Amniotic stem cell (primary cell): ENCODE results near the gene NIF3L1.
A peak's percentile ranks its signal among the peaks of the same experiment; 100 is the strongest.
"Not testable (repeated sequence)": the region's sequence is repeated elsewhere in the genome, so short reads cannot be mapped to it uniquely, and the experiment has no call there.

Experiments
- DNase-seq: peaks from one replicate; lab custom pipeline; 2025; lab: John Stamatoyannopoulos, UW

Gene NIF3L1

DNA sequence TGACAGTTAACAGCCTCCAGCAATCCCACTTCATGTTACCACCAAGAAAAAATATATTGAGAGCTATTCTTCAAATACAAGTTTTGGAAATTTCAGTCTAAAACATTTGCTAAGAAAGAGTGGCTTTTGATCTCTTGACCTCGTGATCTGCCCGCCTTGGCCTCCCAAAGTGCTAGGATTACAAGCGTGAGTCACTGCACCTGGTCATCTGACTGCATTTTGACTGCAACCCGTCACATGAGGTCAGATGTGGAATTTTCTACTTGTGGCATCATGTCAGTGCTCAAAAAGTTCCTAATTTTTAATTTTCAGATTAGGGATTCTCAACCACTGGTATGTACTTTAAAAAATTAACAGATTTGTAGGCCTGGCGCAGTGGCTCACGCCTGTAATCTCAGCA lies 15.6 kb upstream of the NIF3L1 start:
- no peak for DNase-seq

DNA sequence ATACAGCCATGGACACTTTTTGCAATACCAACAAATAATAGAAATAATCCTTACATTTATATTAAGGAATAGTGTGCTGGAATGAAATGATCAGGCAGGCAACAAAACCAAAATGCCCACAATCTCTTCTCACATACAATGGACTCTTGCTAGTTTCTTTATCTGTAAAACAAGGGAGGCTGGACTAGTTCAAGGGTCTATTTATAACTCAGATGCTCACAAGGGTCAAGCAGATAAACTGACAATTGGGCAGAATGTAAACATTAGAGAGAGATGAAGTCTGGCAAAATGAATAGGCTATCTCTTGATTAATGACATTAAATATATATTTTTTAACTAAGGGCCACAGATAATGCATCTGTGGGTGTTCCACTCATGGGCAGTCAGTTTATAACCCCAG lies 11.7 kb upstream of the NIF3L1 start:
- DNase-seq: no peak

DNA sequence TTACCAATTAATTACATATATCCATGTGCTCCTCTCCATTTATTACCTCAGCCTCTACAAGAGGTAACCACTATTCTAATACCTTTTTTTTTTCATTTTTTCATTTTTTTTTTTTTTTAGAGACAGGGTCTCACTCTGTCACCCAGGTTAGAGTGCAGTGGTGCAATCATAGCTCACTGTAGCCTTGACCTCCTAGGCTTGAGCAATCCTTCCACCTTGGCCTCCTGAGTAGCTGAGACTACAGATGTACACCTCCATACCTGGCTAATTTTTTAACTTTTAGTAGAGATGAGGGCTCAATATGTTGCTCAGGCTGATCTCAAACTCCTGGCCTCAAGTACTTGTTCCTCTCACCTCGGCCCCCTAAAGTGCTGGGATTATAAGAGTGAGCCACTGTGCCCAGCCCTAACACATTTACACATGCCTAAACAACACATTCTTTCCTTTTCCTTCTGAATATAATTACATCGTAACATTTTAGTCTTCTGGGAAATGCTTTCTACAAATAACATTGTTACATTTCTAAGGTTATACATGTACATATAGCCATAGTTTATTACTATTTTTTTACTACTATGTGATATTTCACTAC lies 10.8 kb upstream of the NIF3L1 start:
- no peak for DNase-seq

DNA sequence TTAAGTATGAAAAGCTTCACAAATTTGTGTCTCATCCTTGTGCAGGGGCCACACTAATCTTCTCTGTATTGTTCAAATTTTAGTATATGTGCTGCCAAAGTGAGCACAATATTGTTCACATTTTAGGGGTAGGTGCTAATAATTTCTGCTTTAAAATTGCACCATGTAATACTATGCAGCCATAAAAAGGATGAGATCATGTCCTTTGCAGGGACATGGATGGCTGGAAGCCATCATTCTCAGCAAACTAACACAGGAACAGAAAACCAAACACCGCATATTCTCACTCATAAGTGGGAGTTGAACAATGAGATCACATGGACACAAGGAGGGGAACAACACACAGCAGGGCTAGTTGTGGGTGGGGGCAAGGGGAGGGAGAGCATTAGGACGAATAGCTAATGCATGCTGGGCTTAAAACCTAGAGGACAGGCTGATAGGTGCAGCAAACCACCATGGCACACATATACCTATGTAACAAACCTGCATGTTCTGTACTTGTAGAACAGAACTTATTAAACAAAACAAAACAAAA lies 7.4 kb upstream of the NIF3L1 start:
- not testable (repeated sequence) for DNase-seq

DNA sequence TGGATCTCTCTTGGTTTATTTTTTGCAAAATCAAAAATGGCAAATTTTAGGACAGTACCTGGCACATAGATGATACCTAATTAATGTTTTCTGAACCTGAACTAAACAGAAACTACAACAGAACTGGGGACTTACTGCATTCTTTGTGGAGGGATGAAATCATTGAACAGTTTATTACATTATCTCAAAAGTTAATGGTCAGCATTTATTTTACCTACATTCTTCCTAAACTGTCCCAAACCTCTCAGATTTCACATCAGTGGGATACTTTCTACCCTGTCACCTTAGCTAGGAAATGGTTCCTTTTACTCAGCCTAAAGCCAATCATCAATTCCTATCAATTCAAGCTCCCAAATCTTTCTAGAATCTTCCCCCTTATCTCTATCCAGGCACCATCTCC lies 10.3 kb downstream of the NIF3L1 start:
- DNase-seq: no peak

DNA sequence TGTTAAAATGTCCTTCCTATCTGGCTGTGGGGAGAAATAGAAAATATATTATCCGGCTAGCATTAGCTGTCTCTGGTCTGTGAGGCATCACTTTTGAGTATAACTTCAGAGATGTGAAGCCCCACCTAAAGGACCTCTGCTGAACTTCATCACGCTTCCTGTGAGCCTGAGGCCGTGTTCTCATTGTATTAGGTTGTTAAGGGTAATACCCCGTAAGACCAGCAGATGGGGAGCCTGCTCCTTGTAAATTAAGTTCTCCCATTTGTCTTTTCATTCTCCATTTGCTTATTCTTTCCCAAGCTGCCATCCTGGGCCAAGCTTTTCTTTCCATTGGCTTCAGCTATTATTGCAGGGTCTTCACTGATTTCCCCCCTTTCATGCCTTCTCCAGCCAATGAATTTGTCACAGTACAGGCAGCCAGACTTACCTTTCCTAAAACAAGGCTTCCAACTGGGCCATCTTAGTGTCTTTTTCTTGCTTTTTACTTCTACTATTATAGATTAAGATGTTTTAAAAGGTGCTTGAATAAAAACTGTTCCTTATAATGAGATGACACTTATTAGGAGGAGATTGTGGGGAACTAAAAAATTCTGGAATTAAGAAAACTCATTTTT lies 12.4 kb downstream of the NIF3L1 start:
- DNase-seq: peak; percentile 86

DNA sequence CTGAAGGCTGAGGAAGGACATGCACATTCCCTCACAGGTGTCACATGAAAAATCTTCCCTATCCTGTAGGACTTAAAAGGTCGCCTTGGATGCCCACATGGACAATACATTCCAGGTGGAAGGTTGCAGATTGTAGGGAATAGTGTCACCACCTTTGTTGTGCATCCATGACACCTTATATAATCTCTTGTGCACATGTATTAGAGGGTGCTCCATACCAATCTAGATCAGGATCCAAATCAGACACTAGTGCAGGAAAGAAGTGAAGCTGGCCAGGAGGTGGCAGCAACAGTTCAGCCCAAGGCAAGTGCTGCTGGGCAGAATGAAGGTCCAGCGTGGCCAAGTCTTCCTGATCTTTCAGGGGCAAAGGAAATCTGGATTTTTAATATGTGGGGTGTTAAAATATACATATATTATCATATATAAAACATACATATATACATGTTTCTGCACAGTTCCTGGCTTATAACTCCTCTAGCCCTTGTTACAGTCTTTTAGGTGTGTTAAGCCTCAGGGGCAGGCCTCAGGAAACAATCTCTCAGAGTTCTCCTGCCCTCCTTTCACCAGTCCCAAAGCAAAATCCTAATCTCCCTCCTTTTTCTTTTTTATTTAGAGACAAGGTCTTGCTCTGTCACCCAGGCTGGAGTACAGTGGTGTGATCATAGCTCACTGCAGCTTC lies 16.6 kb downstream of the NIF3L1 start:
- DNase-seq: peak; percentile 19

DNA sequence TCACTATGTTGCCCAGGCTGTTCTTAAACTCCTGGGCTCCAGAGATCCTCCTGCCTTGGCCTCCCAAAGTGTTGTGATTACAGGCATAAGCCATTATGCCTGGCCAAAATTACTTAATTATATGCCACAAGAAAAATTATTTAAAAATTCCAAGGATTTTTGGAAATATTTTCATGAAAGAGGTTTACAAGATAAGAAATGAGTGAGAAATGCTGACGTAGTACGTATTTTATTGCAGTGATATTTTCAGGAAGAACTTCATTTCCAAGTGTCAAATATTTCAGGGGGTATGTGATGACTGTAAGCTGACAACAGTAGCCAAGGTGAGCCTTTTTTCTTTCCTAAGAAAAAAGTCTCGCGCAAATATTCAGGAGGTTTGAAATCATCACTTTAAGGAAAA lies 20.8 kb downstream of the NIF3L1 start:
- no peak for DNase-seq

DNA sequence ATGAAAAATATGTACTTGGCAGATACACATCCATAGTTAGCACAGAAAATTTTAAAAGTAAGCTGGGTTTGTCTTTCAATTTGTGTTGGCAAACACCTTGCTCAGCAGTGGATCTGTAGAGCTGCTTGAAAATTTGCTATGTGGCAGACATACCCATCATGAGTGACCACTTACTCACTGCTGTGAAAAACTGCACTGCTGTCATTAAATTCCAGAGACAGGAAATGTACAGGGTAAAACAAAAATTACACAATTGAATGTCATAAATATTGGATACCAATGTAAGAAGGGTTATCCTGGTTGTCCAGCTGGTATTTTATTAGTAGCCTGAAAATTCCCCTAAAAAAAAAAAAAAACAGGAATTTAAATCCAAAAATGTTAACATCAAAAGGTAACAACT lies 24.5 kb downstream of the NIF3L1 start:
- peak; percentile 18 for DNase-seq

DNA sequence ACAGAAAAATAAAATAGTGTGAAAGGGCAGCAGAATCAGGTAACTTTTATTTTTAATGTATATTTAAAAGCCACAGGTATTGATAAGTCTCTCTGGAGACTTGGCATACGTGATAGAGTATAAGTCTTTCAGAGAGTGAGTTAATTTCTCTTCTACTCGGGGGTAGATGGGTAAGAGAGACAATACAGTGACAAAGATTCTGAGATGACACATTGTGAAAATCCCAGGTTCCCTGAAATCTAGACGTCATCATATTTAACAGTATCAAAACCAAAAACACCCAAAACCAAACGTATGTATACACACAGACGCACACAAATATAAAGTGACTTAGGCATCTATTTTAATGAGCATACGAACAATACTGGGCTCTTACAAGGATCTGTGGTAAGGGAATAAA lies 33.3 kb downstream of the NIF3L1 start:
- no peak for DNase-seq

DNA sequence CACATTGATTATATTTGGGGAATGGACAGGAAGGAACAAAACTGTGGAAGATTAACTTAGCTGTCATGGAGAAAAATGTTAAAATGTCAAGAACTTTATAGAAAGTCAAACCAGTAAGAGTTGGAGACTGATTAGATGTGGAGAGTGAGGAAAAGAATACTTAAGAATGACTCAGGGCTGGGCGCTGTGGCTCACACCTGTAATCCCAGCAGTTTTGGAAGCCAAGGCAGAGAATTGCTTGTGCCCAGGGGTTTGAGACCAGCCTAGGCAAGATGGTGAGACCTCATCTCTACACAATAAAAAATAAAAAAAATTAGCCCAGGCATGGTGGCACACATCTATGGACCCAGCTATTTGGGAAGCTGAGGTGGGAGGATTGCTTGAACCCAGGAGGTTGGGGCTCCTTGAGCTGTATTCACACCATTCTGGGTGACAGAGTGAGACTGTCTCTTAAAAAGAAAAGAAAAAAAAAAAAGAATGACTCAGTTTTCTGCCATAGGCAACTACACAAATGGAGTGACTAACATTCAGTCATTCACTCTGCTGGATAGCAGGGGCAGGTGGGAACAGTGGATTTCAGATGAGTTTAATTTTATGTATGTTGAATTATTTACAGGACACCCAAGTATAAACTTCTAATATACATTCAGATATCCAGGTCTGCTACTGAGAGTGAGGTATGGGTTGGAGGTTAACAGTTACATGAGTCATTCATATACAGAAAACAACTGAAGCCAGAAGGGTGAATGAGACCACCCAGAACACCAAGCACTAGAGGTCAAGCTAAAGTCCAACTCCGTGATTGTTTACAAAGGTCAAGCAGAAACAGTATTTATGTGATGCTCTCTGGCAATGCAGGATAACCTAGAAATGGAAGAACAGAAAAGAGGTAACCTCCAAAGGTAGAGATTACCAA lies 40.4 kb downstream of the NIF3L1 start:
- DNase-seq: no peak

DNA sequence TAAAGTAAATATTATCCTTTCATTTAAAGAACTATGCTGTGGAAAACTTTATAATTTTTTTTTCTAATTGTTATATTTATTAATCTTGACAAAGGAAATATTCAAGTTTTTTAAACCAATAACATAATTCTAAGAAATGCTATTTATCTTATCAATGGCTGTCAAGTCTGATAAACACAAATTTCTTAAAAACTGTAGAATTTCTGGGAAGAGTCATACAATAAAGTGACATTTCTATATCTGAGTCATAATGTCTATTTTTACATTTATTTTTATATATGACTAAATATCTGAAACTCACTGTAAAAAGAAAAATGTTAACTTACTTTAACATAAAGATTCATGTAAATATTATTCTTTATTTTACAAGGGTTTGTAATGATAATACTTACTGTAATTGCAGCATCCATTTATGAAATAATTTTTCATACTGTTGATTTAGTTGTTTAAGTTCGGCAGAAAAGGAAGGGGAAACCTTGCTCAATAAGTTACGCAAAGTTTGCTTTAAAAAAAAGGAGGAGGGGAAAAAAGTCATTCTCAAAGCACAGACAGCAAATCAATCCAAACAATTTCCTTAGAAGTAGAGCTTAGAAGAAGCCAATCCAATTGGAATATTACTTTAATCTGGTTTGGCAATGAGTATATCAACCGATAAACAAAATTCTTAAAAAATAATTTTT lies 41.9 kb downstream of the NIF3L1 start:
- no peak for DNase-seq

DNA sequence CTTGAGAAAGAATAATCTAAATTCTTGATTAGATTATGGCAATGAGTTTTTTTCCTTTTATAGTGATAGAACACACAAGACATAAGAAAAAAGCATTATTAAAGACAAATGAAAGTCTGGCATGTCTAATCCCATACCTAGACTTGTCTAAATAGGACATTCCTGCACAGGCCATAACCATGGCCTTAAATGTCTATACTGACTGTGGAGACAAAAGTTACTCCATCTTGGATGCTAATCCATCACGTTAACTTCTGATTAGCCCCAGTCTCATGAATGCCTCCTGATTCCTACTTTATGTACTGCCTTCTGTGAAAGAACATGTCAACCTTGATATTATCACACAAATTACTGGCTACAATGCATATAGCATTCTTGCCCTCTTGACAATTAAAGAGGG lies 50.7 kb downstream of the NIF3L1 start:
- no peak for DNase-seq

DNA sequence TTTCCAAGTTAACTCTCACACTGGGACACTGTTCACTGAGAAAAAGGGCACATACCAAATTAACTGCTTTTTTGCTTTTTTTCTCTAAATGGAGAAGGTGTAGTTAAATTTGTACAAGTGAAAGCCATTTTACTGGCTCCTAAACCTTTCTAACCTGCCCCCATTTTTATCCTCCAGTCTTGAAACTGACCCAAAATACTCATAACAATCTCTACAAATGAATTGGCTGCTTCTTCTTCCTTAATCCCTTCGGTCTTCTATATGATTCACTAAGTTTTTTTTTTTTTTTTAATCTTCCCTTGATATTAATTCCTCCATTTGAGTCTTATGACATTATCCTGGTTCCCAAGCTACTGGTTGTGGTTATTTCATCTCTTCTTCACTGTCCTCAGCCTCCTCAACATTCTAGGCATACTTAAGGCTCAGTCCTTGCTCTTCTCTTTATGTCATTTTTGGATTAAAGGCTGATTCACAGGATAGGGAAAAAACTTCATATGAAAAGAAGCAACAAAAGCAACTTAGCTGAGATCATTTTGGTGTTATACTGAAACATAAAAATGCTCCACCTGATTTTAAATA lies 54.4 kb downstream of the NIF3L1 start:
- DNase-seq: no peak

DNA sequence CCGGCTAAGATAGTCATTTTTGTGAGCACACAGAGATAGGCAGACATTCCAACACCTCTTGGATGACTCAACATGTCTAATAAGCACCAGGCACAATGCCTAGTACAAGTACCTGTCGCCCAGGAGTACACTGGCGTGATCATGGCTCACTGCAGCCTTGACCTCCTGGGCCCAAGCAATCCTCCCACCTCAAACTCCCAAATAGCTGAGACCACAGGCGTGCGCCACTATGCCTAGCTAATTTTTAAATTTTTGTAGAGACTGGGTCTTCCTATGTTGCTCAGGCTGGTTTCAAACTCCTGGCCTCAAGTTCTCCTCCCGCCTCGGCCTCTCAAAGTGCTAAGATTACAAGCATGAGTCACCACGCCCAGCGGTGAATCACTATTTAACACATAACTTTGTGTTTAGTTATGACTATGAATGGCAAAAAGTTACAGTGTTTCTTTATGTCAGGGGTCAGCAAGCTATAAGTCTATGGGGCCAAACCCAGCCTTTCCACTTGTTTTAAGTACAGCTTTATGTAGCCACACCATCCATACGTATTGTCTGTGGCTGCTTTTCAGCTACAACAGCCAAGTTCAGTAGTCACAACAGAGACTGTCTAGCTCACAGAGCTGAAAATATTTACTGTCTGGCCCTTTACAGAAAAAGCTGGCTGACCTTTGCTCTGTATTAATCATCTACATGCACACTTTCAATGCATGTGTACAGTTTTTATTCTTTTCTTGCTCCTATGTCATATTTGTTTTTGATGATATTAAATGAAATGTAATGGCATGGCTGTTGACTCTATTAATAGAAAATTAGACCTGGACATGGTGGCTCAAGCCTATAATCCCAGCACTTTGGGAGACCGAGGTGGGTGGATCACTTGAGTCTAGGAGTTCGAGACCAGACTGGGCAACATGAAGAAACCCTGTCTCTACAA lies 55.6 kb downstream of the NIF3L1 start:
- peak; percentile 61 for DNase-seq

DNA sequence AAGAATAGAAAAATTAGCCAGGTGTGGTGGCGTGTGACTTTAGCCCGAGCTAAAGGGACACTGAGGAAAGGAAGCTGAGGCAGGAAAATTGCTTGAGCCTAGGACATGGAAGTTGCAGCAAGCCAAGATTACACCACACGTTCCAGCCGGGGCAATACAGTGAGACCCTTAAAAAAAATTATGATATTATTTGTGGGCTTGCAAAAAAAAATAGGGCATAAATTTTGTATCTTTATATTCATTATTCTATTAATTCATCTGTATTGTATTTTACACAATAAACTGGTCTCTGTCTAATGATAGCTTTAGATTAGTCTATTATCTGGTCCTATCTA lies 56.2 kb downstream of the NIF3L1 start:
- no peak for DNase-seq

DNA sequence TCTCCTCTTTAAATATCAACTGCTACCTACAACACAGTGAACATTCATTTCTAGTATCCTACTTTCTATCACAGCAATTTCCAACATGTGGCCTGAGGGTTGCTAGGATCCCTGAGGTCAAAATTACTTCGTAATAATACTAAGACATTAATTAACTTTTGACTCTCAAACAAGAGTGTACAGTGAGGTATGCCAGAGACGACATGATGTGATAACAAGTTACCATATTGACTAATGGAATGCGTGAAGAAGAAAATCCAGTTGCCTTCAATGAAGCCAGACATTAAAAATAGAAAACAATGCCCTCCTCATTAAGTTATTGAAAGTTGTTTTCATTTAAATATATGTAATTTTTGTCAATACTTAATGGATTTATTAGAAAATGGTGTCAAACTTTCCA lies 61.2 kb downstream of the NIF3L1 start:
- DNase-seq: no peak
